ENCODE measurements around the gene FCN3.

GRCh38 chr1:27342391-27342777 is 32.2 kb downstream of the FCN3 start:
- TF ChIP-seq EZH2 (IDR thresholded peaks at IDR 0.05) (no peak), POLR2AphosphoS5 (IDR thresholded peaks at IDR 0.05; ENCODE audit: borderline replicate concordance, low read depth, low read length) (no peak)

All from SK-N-MC (cell line).